Adipocyte (in vitro differentiated cells): ENCODE results near the gene TMED10.
A peak's percentile ranks its signal among the peaks of the same experiment; 100 is the strongest.
"Not testable (repeated sequence)": the region's sequence is repeated elsewhere in the genome, so short reads cannot be mapped to it uniquely, and the experiment has no call there.

Experiments
- DNase-seq: peaks from one replicate; pipeline ENCODE4 v3.0.0-alpha.2; 2015; ENCODE audit warnings: low read depth
- H3K27me3 ChIP-seq: replicated peaks from 2 replicates; pipeline ENCODE4 v1.7.0; 2013; ENCODE audit warnings: mild to moderate bottlenecking, low read length, moderate library complexity; ENCODE audit not compliant: control insufficient read depth, insufficient read depth
- H3K36me3 ChIP-seq: 2 replicates; pipeline ENCODE4 v1.7.0; 2013; ENCODE audit warnings: low read length, mild to moderate bottlenecking, moderate library complexity; ENCODE audit not compliant: control insufficient read depth, insufficient read depth, severe bottlenecking
- H3K4me1 ChIP-seq: 2 replicates; pipeline ENCODE4 v1.7.0; 2013; ENCODE audit warnings: mild to moderate bottlenecking, low read length, moderate library complexity; ENCODE audit not compliant: control insufficient read depth, insufficient read depth
- H3K4me3 ChIP-seq: 2 replicates; pipeline ENCODE4 v1.7.0; 2013; ENCODE audit warnings: mild to moderate bottlenecking, low read length, moderate library complexity
- H3K9ac ChIP-seq: 2 replicates; pipeline ENCODE4 v1.7.0; 2013; ENCODE audit warnings: mild to moderate bottlenecking, low read length, moderate library complexity
- H3K9me3 ChIP-seq: 2 replicates; pipeline ENCODE4 v1.7.0; 2013; ENCODE audit warnings: mild to moderate bottlenecking, low read length, moderate library complexity; ENCODE audit not compliant: control insufficient read depth

The TMED10 gene

DNA sequence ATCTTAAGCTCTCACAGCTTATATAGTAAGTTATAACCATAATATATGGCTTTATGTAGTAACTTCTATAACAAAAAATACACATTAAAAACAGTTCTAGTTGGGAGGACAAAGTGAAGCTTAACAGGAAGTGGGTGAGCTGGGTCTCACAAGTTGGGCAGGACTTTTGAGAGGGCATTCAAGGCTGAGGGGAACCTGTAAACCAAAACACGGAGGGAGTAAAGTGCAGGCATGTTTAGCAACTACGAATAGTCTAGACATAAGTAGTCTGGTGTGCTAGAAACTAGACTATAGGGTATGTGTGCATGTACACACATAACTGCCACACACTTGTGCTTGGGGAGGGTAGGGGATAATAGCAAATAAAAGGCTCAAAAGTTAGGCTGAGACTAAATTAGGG lies 35.4 kb downstream of the TMED10 start:
- Histone ChIP-seq H3K9me3 (no peaks in the 10 kb centered on the region), H3K27me3 (no peaks in the 10 kb centered on the region), H3K4me1 (peaks cover 27% of the 10 kb centered on the region), H3K36me3 (peaks cover 16% of the 10 kb centered on the region), H3K9ac (no peak overlapping the region), H3K4me3 (no peak overlapping the region)
- no peak for DNase-seq

GRCh38 chr14:75140620-75141019 lies 35.8 kb downstream of the TMED10 start:
- no peaks in the 10 kb centered on the region for H3K27me3 ChIP-seq
- H3K36me3 ChIP-seq: peaks cover 16% of the 10 kb centered on the region
- no peak for DNase-seq
- no peak overlapping the region for H3K4me3 ChIP-seq
- no peaks in the 10 kb centered on the region for H3K9me3 ChIP-seq
- H3K9ac ChIP-seq: no peak overlapping the region
- H3K4me1 ChIP-seq: peaks cover 26% of the 10 kb centered on the region

DNA sequence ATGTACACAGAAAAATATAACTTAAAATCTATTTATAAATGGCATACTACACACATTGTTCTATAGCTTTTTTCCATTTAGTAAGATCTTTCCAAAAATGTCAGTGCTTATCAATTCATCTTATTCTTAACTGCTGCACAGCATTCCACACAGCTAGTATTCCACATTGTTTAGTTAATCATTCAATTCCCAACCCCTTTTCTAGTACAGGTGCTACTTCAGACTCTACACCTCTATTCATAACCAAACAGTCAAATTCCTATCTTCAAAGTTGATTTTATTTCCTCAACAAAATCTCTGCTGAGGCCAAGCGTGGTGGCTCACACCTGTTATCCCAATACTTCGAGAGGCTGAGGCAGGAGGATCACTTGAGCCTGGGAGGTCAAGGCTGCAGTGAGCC lies 37.2 kb downstream of the TMED10 start:
- Histone ChIP-seq H3K27me3 (no peaks in the 10 kb centered on the region), H3K4me1 (peaks cover 21% of the 10 kb centered on the region), H3K36me3 (peaks cover 19% of the 10 kb centered on the region), H3K4me3 (no peak overlapping the region), H3K9me3 (no peaks in the 10 kb centered on the region), H3K9ac (no peak overlapping the region)
- no peak for DNase-seq

DNA sequence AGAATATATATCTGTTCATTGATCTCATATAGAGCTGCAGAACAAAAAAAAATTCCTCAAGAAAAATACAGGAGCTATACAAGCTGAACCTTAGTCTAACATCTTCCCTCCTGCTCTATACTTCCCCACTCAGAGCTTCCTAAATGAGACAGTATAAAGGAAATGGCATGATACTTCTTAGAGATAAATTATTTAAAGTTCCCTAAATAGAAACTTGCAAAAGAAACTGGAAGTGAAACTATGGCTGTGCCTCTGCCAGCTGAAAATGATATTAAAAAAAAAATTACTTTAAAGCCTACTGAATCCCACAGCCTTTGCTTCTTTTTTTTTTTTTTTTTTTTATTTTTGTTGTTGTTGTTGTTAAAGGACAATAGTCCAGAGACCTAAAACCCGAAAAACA lies 37.9 kb downstream of the TMED10 start:
- peaks cover 15% of the 10 kb centered on the region for H3K4me1 ChIP-seq
- peak overlapping the region; percentile 52 for H3K9ac ChIP-seq
- H3K27me3 ChIP-seq: no peaks in the 10 kb centered on the region
- H3K4me3 ChIP-seq: no peak overlapping the region
- H3K9me3 ChIP-seq: no peaks in the 10 kb centered on the region
- H3K36me3 ChIP-seq: peaks cover 23% of the 10 kb centered on the region
- no peak for DNase-seq

DNA sequence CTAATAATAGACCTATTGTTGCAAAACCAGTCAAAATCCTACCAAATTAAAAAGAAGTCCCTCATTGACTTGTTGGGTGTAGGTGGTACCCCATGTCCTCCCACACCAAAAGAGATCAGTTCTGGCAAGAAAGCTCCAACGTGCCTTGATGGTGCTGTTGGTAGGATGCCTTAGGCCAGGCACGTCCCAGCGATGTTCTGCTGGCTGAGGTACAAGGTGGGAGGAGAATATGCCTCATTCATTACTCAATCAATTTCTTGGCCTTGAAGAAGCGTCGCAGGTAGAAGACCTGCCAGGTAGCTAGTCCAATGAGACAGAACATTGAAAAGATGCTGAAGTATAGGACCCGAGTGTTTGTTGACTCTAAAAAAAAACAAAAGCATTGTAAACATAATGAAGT lies 41.8 kb downstream of the TMED10 start:
- Histone ChIP-seq H3K9ac (no peak overlapping the region), H3K9me3 (no peaks in the 10 kb centered on the region), H3K27me3 (no peaks in the 10 kb centered on the region), H3K4me1 (peaks cover 20% of the 10 kb centered on the region), H3K36me3 (peaks cover 32% of the 10 kb centered on the region), H3K4me3 (no peak overlapping the region)
- DNase-seq: no peak

DNA sequence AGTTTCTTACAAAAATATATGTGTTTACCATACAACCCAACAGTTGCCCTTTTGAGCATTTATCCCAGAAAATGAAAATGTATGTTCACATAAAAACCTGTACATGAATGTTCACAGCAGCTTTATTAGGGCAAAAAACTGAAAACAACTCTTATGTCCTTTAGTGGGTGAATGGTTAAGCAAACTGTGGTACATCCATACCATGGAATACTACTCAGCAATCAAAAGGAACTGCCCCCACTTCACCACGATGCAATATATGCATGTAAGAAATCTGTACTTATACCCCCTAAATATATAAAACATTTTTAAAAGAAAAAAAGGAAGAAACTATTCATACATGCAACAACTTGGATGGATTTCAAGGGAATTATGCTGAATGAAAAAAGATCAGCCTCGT lies 42.8 kb downstream of the TMED10 start:
- DNase-seq: no peak
- Histone ChIP-seq H3K9me3 (no peaks in the 10 kb centered on the region), H3K36me3 (peaks cover 32% of the 10 kb centered on the region), H3K9ac (peak overlapping the region; percentile 63), H3K27me3 (no peaks in the 10 kb centered on the region), H3K4me1 (peaks cover 17% of the 10 kb centered on the region), H3K4me3 (no peak overlapping the region)

- peak; percentile 91 for DNase-seq
These were observed 43.9 kb downstream of the TMED10 start for GRCh38 chr14:75132382-75133086.

GRCh38 chr14:75128596-75128990 lies 47.8 kb downstream of the TMED10 start:
- H3K27me3 ChIP-seq: no peaks in the 10 kb centered on the region
- no peaks in the 10 kb centered on the region for H3K9me3 ChIP-seq
- peaks cover 16% of the 10 kb centered on the region for H3K36me3 ChIP-seq
- DNase-seq: no peak
- H3K9ac ChIP-seq: no peak overlapping the region
- no peak overlapping the region for H3K4me3 ChIP-seq
- peaks cover 41% of the 10 kb centered on the region for H3K4me1 ChIP-seq

More at GRCh38 chr14:75132382-75133086, 43.9 kb downstream of the TMED10 start:
- H3K4me1 ChIP-seq: peaks cover 14% of the 10 kb centered on the region
- H3K36me3 ChIP-seq: peaks cover 39% of the 10 kb centered on the region
- no peaks in the 10 kb centered on the region for H3K27me3 ChIP-seq
- peak overlapping the region; percentile 9 for H3K4me3 ChIP-seq
- H3K9ac ChIP-seq: peak overlapping the region; percentile 63
- no peaks in the 10 kb centered on the region for H3K9me3 ChIP-seq

GRCh38 chr14:75127903-75128595 lies 48.4 kb downstream of the TMED10 start:
- Histone ChIP-seq H3K4me1 (peaks cover 38% of the 10 kb centered on the region), H3K9me3 (no peaks in the 10 kb centered on the region), H3K4me3 (peak overlapping the region; percentile 83), H3K9ac (peak overlapping the region; percentile 94), H3K36me3 (peaks cover 11% of the 10 kb centered on the region), H3K27me3 (no peaks in the 10 kb centered on the region)
- DNase-seq: no peak

DNA sequence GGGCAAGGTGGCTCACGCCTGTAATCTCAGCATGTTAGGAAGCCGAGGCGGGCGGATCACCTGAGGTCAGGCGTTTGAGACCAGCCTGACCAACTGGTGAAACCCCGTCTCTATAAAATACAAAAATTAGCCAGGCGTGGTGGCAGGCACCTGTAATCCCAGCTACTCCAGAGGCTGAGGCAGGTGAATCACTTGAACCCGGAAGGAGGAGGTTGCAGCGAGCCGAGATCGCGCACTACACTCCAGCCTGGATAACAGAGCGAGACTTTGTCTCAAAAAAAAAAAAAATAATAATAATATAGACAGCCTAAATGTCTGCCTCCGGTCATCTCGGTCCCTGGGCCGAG lies 49.0 kb downstream of the TMED10 start:
- not testable (repeated sequence) for H3K9me3 ChIP-seq, H3K36me3 ChIP-seq, H3K27me3 ChIP-seq, DNase-seq
- peak overlapping the region; percentile 94 for H3K9ac ChIP-seq
- H3K4me1 ChIP-seq: peaks cover 32% of the 10 kb centered on the region
- peak overlapping the region; percentile 83 for H3K4me3 ChIP-seq

GRCh38 chr14:75126679-75127473 lies 49.5 kb downstream of the TMED10 start, which contains the start of gene NEK9:
NEK9 (minus strand) TSS chr14:75127048; CDS start chr14:75126921, 127 bp downstream.
- Histone ChIP-seq H3K4me1 (peaks cover 32% of the 10 kb centered on the region), H3K36me3 (peaks cover 7% of the 10 kb centered on the region), H3K27me3 (no peaks in the 10 kb centered on the region), H3K9me3 (no peaks in the 10 kb centered on the region), H3K4me3 (peak within 1 kb of the TSS; percentile 83), H3K9ac (peak within 1 kb of the TSS; percentile 94)
- peak; percentile 86 for DNase-seq
